HG02943 (cell line): ENCODE measurements around the gene TOP2A.

Experiments
- ATAC-seq: cut with Tn5 transposase; IDR thresholded peaks from one replicate; pipeline ENCODE4 v1.9.1; 2021; ENCODE audit warnings: mild to moderate bottlenecking, low read depth, moderate library complexity; ENCODE audit not compliant: unreplicated experiment

TOP2A gene

GRCh38 chr17:40361063-40361924 is 56.4 kb downstream of the TOP2A start:
- ATAC-seq: no peak

GRCh38 chr17:40360091-40360490 is 57.6 kb downstream of the TOP2A start:
- ATAC-seq: no peak

GRCh38 chr17:40358323-40359038 is 59.2 kb downstream of the TOP2A start:
- no peak for ATAC-seq

- ATAC-seq: no peak
Measured at GRCh38 chr17:40356990-40357881, 60.5 kb downstream of the TOP2A start.

- ATAC-seq: no peak
Measured at GRCh38 chr17:40355804-40356758, 61.6 kb downstream of the TOP2A start.

GRCh38 chr17:40355123-40355803 is 62.4 kb downstream of the TOP2A start:
- ATAC-seq: no peak

- ATAC-seq: no peak
Measured at GRCh38 chr17:40354221-40355122, 63.2 kb downstream of the TOP2A start.

- ATAC-seq: no peak
Measured at GRCh38 chr17:40352779-40353394, 64.8 kb downstream of the TOP2A start.

- no peak for ATAC-seq
Measured at GRCh38 chr17:40352237-40352778, 65.4 kb downstream of the TOP2A start.

- no peak for ATAC-seq
Measured at GRCh38 chr17:40351359-40352236, 66.1 kb downstream of the TOP2A start.

- ATAC-seq: no peak
Measured at GRCh38 chr17:40350689-40351358, 66.9 kb downstream of the TOP2A start.

- ATAC-seq: no peak
Measured at GRCh38 chr17:40349895-40350688, 67.6 kb downstream of the TOP2A start.

GRCh38 chr17:40349477-40349894 is 68.2 kb downstream of the TOP2A start:
- ATAC-seq: no peak

GRCh38 chr17:40348562-40349476 is 68.9 kb downstream of the TOP2A start:
- no peak for ATAC-seq
